Measurements from ENCODE around the gene RORB.

RORB gene

DNA sequence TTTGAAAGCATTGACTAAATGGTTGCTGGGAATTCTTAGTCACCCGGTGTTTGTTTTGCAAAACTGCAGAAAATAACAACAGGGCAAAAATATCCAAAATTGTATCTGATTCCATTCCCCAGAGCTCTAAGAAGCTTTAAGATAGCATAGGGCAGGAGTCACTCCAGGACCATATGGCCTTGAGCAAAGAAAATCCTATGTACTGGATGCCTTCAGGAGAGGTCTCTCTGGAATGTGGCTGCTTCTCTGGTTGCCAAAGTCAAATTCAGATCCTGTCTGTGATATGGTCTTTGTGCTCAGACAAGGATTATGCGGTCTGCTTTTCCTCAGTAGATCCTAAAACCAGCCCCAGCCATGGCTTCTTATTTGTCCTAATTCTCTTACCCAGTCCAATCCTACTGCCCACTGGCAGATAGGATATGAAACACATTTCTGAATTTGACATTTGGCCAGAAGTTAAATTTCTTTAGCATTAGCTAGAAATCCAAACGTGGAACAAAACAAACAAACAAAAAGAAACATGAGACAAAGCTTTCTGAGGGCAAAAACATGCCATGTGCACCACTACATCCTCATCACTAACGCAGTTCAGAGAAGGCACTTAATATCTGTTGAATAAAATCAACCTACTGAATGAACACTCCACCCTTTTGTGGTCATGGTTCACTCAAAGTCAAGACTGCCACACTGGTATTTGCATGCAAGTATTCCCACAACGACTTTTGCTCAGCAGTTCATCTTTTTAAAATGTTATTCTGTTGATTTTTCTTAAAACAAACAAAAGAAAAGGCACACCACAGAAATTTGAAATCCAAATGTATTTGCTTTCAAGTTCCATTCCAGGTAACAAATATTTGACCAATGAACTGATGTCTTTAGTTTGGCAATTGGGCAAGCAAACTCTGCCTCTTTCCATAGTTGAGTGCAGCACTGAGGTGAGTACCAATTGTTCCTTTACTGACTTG lies 224.8 kb downstream of the RORB start:
- no peak for DNase-seq

DNA sequence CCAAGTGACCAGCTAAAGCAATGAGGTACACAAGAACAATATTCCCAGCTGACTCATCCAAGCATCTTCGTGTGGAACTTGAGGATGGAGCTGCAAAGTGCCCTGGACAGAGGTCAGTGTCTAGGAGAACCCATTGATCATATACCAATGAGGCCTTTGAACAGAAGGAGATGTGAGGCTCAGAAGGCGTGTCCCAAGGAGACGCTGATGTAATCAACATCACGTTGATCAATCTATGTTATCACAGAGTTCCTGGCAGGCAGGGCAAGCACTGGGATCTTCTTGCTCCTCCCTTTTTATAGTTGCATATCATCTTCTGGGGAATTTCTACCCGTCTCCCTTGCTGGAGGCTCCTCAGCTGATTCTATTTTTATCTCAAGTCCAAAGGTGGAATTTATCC lies 227.2 kb downstream of the RORB start:
- DNase-seq = no peak

DNA sequence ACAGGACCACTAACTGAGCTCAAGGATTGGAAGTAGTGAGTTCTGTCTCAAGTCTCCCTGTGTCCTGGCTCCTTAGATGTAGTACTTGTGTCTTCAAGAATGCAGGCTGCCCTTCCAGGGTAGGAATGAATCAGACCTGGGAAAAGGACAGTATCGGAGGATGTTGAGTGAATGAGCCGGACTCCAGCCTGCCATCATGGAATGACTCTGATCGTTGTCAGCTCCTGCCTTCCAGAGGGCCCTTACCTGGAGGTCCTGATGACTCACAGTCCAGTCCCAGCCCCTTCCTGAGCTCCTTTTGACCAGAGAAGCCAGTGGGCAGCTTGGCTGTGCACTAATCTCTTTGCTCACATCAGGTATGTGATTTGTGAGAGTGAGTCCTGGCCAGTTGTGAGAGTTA lies 229.4 kb downstream of the RORB start:
- no peak for DNase-seq

DNA sequence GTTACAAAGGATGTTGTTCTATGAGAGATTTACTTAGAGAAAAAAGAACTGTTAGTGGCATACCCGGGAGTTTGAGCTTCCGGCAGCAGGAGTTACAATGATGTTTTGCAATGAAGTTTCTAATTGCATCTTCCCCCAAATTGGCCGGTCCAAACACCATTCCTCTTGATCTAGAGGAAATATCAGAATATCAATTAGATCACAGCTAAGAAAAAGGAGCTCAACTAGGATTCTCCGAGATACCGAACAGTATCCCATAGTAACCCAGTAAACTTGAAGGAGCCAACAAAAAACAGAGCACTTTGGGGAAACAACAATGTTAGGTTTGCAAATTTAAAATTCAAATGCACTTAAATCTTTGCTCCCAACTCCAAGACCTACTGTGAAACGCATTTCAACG lies 231.0 kb downstream of the RORB start:
- DNase-seq = no peak

DNA sequence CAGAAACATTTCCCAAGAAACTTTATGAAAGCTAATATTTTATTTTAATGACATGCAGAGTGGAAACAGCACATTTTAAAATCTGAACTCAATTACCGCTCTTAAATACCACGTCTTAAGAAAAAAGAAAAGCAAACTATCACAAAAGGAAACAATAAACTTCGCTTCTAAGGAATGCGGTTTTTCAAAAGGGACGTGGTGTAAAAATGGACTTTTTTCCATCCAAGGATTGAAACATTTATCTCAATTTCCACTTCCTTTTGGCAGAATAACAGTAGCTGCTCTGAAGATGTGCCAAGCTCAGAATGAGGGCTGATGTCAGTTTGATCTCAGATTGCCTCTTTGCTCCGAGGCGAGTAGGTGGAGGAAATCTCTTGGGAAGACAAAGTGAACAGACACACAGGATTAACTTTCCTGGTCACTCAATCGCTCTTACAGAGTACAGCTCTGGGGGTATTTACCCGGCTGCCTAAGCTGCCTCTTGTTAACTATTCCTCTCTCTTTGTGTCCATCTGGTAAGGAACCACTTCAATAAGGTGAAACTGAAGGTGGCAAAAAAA lies 232.1 kb downstream of the RORB start:
- no peak for DNase-seq

DNA sequence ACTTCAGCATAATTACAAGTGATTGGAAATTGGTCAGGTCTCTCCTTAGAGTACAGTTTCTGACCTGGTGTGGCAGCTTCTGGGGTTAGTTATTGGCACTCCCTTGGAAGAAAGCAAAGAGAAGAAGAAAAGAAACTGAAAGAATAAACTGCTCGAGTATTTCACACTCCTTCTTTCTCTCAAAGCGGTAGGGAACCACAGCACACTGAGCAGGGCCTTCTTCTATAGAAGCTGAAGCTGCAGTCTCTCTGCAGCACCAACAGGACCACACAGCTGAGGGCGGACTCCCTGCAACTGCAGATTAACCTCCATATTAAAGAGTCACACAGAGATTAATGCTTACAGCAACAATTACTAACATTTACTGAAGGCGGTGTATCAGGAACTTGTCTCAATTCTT lies 238.6 kb downstream of the RORB start:
- no peak for DNase-seq

DNA sequence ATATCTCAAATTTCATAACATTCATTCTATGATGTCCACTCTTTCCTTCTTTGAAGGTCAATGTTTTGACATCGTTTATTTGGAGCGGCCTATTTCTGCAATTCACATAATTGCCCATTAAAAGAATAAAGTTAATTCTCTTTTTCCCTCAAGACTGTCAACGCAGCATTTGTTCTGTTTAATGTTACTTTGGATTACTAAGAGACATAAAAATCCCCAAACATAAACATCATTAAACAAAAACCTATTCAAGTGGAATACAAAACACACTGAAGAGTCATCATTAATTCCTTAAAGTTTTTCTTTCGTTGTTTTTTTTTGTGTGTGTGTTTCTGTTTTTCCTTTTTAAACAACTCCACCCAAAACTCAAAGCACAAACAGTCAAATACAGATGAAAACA lies 239.5 kb downstream of the RORB start:
- DNase-seq = no peak

DNA sequence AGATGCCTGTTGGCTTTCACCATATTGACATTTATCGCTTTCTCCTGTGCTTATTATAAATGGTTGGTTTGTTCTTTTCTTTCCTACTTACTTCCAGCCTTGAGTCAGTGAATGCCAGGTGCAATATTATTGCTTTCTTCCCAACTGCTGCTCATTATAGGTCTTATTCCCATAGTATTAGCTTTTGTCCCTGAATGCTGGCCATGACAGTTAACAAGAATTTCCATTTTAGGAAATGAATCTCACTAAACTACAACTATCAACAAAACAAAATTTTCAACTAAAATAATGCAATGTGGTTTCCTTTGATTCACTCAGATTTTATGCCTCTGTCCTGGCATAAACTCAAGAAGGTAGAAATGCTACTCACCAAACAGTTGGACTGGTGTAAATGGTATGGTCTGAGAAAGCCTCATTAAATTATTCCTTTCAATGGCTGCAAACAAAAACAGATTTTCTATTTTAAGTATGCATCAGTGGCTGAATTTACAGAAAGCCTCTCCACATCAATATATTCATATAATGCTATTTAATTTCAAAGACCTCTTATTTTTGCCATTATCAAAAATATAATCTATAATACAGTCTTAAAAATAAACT lies 245.2 kb downstream of the RORB start:
- DNase-seq = no peak

Measured in CD4-positive, alpha-beta T cell treated with Interferon gamma for 1 hour (primary cell).